Measurements from ENCODE around the gene TSKU.

The TSKU gene, protein sequence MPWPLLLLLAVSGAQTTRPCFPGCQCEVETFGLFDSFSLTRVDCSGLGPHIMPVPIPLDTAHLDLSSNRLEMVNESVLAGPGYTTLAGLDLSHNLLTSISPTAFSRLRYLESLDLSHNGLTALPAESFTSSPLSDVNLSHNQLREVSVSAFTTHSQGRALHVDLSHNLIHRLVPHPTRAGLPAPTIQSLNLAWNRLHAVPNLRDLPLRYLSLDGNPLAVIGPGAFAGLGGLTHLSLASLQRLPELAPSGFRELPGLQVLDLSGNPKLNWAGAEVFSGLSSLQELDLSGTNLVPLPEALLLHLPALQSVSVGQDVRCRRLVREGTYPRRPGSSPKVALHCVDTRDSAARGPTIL

GRCh38 chr11:76783294-76783895, at the start of gene TSKU:
Gene TSKU (plus strand): TSS chr11:76783356. CDS start chr11:76795617, 12,261 bp downstream.
- no peak for DNase-seq

- DNase-seq: peak in 3 of 14 donors; percentile 11 to 82 (median 30)
Observed at GRCh38 chr11:76733906-76734305, 49.2 kb upstream of the TSKU start.

DNA sequence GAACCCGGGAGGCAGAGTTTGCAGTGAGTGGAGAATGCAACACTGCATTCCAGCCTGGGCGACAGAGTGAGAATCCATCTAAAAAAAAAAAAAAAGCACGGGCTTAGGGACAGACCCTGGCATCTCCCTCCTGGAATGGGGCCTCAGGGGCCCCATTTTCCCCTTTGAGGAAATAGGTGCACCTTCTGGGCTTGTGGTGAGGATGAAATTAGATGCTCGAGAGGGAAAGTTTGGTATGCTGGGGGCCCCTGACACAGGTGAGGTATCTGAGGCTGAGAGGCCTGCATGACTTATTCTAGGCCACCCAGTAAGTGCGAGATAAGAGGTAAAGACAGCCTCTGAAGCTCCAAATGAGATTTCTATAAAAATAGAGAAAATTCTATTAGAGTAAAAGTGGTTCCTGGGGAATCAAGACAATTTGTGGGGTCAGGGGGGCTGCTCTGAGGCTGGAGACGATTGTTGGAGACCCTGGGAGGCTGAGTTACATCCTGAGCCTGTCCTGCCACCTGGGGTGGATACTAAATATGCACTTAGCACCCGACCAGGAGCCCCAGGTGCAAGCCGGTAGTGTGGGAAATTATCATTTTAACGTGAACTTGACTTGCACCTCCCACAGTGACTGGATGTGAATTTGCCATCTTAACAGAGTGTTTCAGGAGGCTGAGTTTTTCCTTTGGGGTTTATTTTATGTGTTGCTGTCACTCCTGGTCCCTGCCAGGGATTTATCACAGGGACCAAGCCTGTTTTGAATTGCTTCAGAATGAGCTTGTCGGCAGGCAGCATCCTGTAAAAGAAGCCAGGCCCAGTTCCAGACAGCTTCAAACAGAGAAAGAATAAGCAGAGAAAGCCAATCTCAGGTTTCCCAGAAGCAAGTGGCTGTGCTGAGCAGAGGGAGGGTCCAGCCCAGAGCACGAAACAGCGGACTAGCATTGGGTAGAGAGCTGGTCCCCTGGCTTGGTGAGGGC, 48.4 kb upstream of the TSKU start:
- DNase-seq: peak in 2 of 14 donors; percentile 7 to 22

GRCh38 chr11:76735841-76736240, 47.3 kb upstream of the TSKU start:
- DNase-seq: peak in 1 of 14 donors; percentile 81

GRCh38 chr11:76736266-76736665, 46.9 kb upstream of the TSKU start:
- DNase-seq: no peak

- DNase-seq: peak in 1 of 14 donors; percentile 48
Observed at GRCh38 chr11:76736773-76737495, 46.2 kb upstream of the TSKU start.

DNA sequence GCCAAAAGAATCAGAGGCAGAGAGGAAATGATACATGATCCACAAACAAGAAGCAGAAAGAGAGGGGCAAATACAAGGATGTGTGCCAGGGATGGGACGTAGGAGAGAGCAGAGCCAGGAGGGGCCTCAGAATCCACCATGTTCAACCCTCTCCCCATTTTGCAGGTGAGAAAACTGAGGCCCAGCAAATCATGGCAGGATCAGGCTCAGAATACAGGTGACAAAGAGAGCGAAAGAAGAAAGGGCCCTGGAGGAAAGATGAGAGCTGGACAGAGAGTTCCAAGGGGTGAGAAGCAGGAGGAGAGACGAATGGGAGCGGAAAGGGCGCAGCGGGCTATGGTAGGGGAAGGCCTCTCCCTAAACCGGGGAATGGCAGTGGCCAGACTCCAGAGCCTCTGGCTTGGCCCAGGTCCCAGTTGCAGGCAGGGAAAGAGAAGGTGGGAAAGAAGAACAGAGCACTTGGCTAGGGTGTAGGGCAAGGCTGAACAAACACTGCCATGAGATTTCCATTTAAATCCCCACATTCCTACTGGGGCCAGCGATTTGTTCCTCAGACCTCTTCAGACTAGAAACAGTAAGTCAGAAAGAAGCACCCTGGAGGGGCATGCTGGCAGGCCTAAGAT, 44.4 kb upstream of the TSKU start:
- DNase-seq: peak in 1 of 14 donors; percentile 4

DNA sequence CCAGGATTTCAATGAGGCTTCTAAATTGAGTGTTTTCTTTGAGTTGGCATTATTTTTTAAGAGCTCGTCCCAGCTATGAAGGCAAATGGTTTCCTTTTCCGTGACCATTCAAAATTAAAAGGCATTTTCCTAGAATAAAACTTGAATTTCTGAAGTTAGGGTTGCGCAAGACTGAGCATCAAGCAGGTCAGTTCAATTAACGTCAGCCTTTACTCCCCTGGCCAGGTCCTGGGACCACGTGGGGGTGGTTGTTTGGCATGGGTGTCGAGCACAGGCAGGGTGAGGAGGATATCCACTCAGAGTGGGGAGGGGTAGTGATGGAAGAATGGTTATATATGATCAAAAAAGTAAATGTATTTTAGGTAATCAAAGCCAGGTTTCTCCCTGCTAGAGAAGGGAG, 43.4 kb upstream of the TSKU start:
- no peak for DNase-seq

- DNase-seq: no peak
Observed at GRCh38 chr11:76740772-76741171, 42.4 kb upstream of the TSKU start.

- no peak for DNase-seq
Observed at GRCh38 chr11:76742902-76743301, 40.3 kb upstream of the TSKU start.

DNA sequence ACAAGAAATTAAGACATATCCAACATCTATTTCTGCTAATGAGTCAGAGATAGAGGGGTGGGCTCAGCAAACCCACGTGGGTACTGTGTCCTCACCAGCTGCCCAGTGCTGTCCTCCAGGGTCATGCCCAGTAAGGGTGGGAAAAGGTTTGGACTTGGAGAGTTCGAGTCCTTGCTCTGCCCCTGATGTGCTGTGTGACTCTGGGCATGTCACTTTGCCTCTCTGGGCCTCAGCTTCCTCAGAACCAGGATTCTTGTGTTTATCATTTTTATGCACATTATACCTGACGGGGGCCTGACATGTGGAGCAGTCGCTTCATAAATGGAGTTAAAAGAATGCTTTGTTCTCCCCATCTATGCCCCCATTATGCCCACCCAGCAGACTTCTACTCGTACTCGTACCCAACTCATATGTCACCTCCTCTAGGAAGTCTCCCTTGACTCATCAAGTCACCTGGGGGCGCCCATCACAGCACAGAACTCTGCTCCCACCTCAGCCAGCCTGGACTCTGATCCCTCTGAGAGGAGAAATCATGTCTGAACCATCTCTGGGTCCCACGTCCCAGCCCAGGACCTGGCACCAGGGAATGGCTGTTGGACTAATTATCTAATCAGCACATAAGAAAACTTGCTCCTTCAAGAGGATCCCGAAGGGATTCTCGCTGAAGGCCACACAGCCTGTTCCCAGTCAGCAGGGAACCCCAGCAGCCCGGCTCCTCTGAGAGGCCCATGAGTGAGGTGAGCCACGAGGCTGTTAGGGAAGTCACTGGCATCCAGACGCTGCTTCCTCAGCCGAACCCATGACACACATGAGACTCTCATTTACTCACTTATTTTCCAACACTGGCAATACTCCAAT, 38.7 kb upstream of the TSKU start:
- peak in 2 of 14 donors; percentile 7 to 9 for DNase-seq

- DNase-seq: no peak
Observed at GRCh38 chr11:76745044-76745376, 38.1 kb upstream of the TSKU start.

DNA sequence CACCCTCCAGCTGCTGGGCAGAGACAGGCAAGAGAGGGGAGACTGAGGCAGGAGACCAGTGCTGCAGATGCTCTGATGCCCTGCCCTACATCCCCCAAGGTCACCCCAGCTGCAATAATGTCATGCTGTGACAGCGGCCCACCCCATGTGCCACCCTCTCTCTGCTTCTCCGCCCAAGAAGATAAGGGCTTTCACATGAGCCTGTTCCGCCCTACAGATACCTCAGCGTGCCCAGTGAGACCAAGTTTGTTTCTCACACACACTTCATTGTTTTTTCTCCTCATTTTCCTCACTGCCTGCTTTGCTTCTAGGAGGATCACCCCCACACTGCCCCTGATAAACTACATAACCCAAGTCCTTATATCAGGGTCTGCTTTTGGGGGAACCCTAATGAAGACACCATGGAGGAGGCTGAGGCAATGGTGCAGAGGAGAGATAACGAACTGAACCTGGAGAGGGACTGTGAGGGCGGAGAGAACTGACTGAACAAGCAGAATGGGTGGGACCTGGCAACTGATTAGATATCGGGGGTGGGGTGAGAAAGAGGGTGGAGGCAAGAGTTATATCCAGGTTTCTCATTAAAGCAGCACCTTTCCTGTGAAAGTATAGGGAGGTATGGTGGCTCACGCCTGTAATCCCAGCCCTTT, 37.5 kb upstream of the TSKU start:
- no peak for DNase-seq

DNA sequence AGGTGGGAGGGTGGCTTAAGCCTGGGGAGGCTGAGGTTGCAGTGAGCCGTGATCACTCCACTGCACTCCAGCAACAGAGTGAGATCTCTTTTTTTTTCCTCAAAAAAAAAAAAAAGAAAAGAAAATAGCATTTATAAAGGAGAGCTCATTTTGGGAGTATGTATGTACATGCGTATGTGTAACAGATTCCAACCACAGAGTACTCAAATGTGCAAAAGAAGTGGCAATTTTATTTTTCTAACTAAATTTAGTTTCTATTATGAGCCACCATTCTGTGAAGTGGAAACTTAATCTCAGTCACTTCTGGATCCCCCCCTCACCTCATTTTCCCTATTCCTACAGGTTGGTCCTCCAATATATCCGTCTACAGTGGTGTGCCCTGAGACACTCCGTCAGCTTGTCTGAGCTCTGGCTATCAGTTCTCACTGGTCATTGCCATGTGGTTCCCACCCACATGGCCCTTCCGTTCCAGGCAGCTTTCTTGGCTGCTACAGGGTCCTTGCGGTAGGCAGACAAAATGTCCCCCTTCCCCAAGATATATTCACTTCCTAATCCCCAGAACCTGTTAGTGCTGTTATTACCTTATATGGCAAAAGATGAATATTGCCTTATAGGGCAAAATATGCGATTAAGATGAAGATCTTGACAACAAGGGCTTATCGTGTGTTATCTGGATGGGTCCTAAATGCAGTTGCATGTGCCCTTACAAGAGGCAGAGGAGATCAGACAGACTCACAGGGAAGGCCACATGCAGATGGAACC, 35.8 kb upstream of the TSKU start:
- DNase-seq: no peak

DNA sequence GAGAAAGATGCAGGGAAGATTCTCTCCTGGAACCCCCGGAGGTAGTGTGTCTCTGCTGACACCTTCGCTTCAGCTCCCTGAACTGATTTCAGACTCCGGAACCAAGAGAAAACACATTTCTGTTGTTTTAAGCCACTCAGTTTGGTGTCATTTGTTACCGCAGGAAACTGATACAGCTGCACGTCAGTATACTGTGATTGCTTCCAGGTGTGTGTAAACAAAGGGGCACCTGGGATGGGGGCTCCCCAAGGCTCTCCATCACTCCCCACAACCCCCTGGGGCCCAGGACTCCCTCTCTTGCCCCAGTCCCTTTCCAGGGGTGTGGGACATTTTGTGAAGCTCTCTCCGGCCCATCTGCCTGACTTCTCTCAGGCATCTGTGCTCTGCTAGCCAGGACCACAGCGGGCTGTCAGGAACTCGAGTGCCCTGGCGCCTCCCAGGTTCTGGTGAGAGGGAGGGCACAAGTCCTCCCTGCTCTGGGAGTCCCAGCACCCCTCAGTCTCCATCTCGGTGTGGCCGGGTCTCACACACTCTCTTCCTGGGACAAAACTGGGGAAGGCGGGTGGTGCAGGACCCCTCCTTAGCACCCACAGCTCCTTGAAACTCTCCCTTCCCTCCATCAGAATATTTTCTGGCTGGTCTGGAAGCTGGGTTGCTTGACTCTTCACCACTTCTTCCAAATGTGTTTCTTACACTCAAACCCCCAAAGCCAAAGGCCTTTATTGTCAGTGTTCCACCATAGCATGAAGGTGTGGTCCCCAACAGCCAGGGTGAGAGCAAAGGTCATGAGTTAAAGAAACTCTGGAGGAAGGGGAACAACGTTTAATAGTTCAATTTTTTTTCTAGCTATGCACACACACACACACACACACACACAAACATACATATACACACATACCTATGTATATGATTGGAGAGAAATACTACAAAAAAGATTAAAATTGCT, 35.0 kb upstream of the TSKU start:
- no peak for DNase-seq

DNA sequence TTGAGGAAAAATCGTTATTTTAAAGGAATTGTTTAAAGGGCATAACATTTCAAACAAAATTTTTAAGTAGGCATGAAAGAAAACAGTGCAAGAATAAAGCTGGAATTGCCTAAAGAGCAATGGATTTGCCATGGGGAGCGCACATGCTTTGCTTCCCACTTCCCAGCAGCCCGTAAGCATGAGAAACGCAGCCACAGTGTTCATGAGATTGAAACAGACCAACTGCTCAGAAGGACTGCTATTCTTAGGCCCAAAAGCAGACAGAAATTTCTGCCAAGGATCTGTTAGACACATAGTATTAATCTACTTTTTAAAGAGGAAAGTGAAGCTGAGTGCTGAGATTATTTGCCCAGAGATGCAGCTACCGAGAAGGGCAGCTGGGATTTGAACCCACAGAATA, 34.2 kb upstream of the TSKU start:
- DNase-seq: no peak

DNA sequence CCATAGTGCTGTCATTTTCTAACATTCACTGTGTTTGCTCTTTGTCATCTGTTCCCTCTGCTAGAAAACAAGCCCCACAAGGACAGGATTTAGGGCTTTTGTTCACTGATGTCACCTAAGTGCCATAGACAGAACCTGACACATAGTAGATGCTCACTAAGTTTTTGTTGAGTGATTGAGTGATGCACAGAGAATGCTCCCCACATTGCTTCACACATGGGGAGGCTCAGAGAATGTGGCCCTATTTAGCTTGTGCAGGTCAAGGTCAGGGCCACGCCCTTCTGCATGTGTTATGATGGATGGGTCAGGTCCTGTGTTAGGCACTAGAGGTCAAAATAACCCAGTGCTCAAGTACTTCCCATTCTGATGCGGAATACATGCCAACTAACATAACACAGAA, 33.1 kb upstream of the TSKU start:
- DNase-seq: no peak

DNA sequence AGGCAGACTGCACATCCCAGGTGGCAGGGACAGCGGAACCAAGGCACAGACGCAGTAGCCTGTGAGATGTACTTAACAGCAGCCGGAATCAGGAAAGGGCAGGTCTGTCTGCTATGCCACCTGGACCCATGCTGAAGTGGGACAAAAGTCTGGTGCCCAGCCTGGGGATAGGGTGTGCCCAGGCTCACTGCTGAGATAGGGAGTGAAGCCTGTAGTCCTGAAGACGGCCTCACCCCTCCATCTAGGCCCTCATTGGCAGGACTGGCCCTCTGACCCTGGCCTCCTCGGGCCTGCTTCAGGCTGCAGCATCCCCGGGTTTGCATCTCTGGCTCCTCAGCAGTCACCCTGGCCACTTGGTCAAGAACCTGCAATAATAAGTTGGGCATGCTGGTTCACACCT, 32.4 kb upstream of the TSKU start:
- no peak for DNase-seq
